Prostate gland (tissue), 2 donors: Measurements from ENCODE around the gene NT5M. TPM values are rescaled to one million over a fixed set of nuclear protein-coding genes. Genes with fewer than 3 reads are reported as not detected.

Experiments used
- DNase-seq: peaks from one replicate; pipeline ENCODE4 v3.0.0-alpha.2; 2019; ENCODE audit warnings: low spot score
- H3K27ac ChIP-seq, 2 donors: fragments of 200-600 bp; sonication (generic); 2 replicates each; pipeline ENCODE4 v1.5.1; 2017 to 2019
- H3K27me3 ChIP-seq: fragments of 200-600 bp; sonication (generic); replicated peaks from 2 replicates; pipeline ENCODE4 v1.5.1; 2019; ENCODE audit not compliant: insufficient read depth
- H3K36me3 ChIP-seq, 2 donors: fragments of 200-600 bp; sonication (generic); 1 replicate in 1 of 2; 2 replicates in 1 of 2; pipeline versions ENCODE4 v1.5.1 to v1.8.1; 2017 to 2019
- H3K4me1 ChIP-seq: fragments of 200-600 bp; sonication (generic); replicated peaks from 2 replicates; pipeline ENCODE4 v1.5.1; 2019
- H3K4me3 ChIP-seq, 2 donors: fragments of 200-600 bp; sonication (generic); 2 replicates each; pipeline ENCODE4 v1.5.1; 2017 to 2019
- H3K9me3 ChIP-seq: fragments of 200-600 bp; sonication (generic); 2 replicates; pipeline ENCODE4 v1.5.1; 2017
- POLR2A ChIP-seq: fragments of 450-650 bp; IDR thresholded peaks from one replicate; pipeline ENCODE4 v1.6.1; 2016; ENCODE audit warnings: antibody characterized with exemption, mild to moderate bottlenecking
- POLR2AphosphoS5 ChIP-seq: sonication (generic); formaldehyde crosslinking; IDR thresholded peaks from one replicate; pipeline ENCODE4 v1.6.1; 2017; ENCODE audit warnings: antibody characterized with exemption
- WGBS: methylation state at CpG from one replicate; pipeline ENCODE4 v1.1.5; 2018; 5-methylcytosine and 5-hydroxymethylcytosine counted together
- intact Hi-C: fragments of 100-400 bp; cut with DNase I; formaldehyde crosslinking; loops from one replicate; pipeline ENCODE4 v1.14.2; 2022
- total RNA-seq, 2 donors: library from RNA; depleted of rRNA; stranded (reverse); fragments of >200 nt; gene quantifications; one replicate each; pipeline ENCODE4 v1.1.0, GENCODE V29; 2016
- TF ChIP-seq, protein P1 (sequence below), 4 experiments: fragments of 200-600 bp in 2 of 4; fragments of 450-650 bp in 2 of 4; sonication (generic) in 2 of 4; IDR thresholded peaks; 1 replicate in 3 of 4; 2 replicates in 1 of 4; pipeline ENCODE4 v1.5.1; 2016 to 2019; ENCODE audit warnings: antibody characterized with exemption in 4 of 4, mild to moderate bottlenecking in 2 of 4, moderate library complexity in 2 of 4

Gene NT5M
- total RNA-seq, 2 donors from 2014 or later: 7.6 to 35.2 TPM

- no peak for DNase-seq
- Histone ChIP-seq H3K27ac (no peak overlapping the region), H3K9me3 (no peaks in the 10 kb centered on the region), H3K36me3 (no peaks in the 10 kb centered on the region), H3K4me3 (no peak overlapping the region), H3K4me1 (no peaks in the 10 kb centered on the region), H3K27me3 (no peaks in the 10 kb centered on the region)
- intact Hi-C loops: no loop called here
- TF ChIP-seq, protein P1, sequence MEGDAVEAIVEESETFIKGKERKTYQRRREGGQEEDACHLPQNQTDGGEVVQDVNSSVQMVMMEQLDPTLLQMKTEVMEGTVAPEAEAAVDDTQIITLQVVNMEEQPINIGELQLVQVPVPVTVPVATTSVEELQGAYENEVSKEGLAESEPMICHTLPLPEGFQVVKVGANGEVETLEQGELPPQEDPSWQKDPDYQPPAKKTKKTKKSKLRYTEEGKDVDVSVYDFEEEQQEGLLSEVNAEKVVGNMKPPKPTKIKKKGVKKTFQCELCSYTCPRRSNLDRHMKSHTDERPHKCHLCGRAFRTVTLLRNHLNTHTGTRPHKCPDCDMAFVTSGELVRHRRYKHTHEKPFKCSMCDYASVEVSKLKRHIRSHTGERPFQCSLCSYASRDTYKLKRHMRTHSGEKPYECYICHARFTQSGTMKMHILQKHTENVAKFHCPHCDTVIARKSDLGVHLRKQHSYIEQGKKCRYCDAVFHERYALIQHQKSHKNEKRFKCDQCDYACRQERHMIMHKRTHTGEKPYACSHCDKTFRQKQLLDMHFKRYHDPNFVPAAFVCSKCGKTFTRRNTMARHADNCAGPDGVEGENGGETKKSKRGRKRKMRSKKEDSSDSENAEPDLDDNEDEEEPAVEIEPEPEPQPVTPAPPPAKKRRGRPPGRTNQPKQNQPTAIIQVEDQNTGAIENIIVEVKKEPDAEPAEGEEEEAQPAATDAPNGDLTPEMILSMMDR (IDR thresholded peaks at IDR 0.05): no peak
- TF ChIP-seq POLR2A (no peak), POLR2AphosphoS5 (no peak)
- 81% methylated on average over 23 of the region's 23 CpGs for WGBS
These were observed 64.0 kb downstream of the NT5M start for GRCh38 chr17:17366941-17367875.

DNA sequence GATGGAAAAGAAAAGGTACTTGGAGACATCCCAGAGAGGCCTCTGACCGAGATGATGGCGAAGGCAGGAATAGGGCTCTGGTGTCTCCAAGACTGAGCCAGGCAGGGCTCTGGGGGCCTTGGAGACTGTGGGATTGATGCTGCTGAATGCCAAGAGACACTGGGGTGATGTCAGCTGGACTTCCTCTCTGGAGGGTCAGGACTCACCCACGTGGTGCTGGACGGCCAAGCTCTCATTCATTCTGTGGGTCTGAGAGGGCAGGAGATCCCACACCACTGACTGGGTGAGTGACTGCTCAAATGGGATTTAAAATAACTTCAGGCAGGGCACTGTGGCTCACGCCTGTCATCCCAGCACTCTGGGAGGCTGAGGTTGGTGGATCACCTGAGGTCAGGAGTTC lies 64.8 kb downstream of the NT5M start:
- TF ChIP-seq, protein P1 (IDR thresholded peaks at IDR 0.05): no peak
- TF ChIP-seq POLR2A (no peak), POLR2AphosphoS5 (no peak)
- no peaks in the 10 kb centered on the region for H3K27me3 ChIP-seq
- H3K36me3 ChIP-seq: no peaks in the 10 kb centered on the region
- H3K4me1 ChIP-seq: no peaks in the 10 kb centered on the region
- no peak overlapping the region for H3K27ac ChIP-seq
- no peaks in the 10 kb centered on the region for H3K9me3 ChIP-seq
- no peak overlapping the region for H3K4me3 ChIP-seq
- 81% methylated on average over 5 of the region's 5 CpGs for WGBS
- no peak for DNase-seq
- intact Hi-C loops: no loop called here

DNA sequence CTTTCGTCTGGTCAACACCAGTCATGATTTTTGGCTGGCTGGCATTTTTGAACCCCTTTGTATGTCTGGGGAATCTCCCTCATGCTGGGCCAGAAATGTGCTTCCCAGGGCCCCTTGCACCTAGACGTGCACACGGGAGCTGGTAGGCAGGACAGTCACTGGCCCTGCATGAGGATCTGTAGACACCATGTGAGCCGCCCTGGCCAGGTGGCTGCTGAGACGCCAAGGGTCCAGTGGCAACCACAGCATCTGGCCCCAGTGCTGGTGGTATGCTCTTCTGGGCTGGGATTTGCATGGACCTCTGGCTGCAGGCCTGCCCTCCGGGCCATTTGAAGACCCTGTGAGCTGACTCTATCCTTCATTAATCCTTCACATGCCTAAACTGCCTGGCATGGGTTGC lies 67.5 kb downstream of the NT5M start:
- H3K27me3 ChIP-seq: no peaks in the 10 kb centered on the region
- no peaks in the 10 kb centered on the region for H3K4me1 ChIP-seq
- WGBS: 95% methylated on average over 6 of the region's 6 CpGs
- no peak for TF ChIP-seq POLR2AphosphoS5
- TF ChIP-seq, protein P1 (IDR thresholded peaks at IDR 0.05): no peak
- TF ChIP-seq POLR2A: no peak
- intact Hi-C loops: no loop called here
- no peak for DNase-seq
- no peak overlapping the region for H3K27ac ChIP-seq
- H3K9me3 ChIP-seq: no peaks in the 10 kb centered on the region
- no peaks in the 10 kb centered on the region for H3K36me3 ChIP-seq
- H3K4me3 ChIP-seq: no peak overlapping the region

DNA sequence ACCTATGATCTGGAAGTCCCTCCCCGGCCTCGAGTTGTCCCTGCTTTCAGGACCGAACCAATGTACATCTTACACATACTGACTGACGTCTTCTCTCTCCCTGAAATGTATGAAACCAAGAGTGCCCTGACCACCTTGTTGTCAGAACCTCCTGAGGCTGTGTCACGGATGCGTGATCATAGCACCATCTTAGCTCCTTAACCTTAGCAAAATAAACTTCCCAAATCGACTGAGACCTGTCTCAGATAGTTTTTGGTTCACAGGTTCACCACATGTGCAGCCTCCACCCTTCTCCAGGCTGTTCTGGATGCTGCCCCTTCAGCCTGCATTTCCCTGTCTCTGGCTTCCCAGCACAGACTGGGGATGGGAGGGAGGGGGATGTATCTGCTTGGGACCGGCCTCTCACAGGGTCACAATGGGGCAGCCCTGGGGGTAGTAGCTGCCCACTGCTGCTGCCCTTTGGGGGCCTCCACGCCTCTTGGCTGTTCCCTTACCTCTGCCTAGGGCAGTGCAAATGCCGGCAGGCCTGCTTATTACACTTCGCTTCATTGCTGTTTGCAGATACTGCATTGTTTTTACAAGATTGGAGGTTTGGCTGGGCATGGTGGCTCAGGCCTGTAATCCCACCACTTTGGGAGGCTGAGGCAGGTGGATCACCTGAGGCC lies 69.8 kb downstream of the NT5M start:
- 77% methylated on average over 11 of the region's 11 CpGs for WGBS
- intact Hi-C loops: no loop called here
- no peaks in the 10 kb centered on the region for H3K4me1 ChIP-seq

More for the DNA sequence above, 69.8 kb downstream of the NT5M start:
- H3K4me3 ChIP-seq: no peak overlapping the region
- no peaks in the 10 kb centered on the region for H3K27me3 ChIP-seq
- TF ChIP-seq POLR2AphosphoS5 (no peak), POLR2A (no peak)
- TF ChIP-seq, protein P1 (IDR thresholded peaks at IDR 0.05): no peak
- H3K36me3 ChIP-seq: no peaks in the 10 kb centered on the region
- no peak overlapping the region for H3K27ac ChIP-seq
- H3K9me3 ChIP-seq: no peaks in the 10 kb centered on the region
- DNase-seq: no peak
